ENCODE measurements around the gene AFM. TPM values are rescaled to one million over a fixed set of nuclear protein-coding genes. Genes with fewer than 3 reads are reported as not detected.

AFM gene
- total and polyA plus RNA-seq, 2 donors (not counting 1 experiment from before 2014, with no cell fraction given): not detected

DNA sequence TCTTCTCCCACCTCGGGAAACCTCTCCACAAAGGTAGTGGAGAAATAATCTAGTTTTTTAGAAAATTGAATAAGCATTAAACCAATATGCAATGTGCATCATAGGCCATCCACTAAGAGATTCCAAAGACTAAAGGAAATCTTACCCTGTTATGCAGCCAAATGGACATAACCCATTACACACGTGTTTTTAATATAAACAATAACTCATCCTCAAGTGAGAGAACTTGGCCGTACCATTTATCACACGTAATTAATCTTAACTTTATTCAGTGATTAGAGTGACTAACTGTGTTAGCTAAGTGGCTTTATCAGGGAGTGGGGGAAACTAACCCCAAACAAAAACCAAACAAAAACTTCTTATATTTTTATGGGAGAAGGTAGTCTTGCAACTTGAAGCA is 57.8 kb downstream of the AFM start:
- Mint-ChIP-seq H3K9me3 (ENCODE audit: insufficient read depth) (no peaks in the 10 kb centered on the region), H3K4me1 (no peaks in the 10 kb centered on the region), H3K27ac (no peak overlapping the region), H3K4me3 (no peak overlapping the region), H3K27me3 (peaks cover 14% of the 10 kb centered on the region)
- Histone ChIP-seq H3K27me3 (replicated peaks in 1 of 4; ENCODE audit: control extremely low read depth in 1 of 4, control insufficient read depth in 3 of 4, insufficient read depth in 4 of 4, low read length in 3 of 4) (peaks cover 0 to 3% (median 0%) of the 10 kb centered on the region in 4 experiments), H3K4me3 (ENCODE audit: control extremely low read depth in 1 of 5, extremely low read depth in 1 of 5, insufficient read depth in 1 of 5, low read depth in 2 of 5, low read length in 4 of 5) (no peak overlapping the region), H3K36me3 (replicated peaks in 1 of 2; ENCODE audit: control extremely low read depth in 1 of 2, control insufficient read depth in 1 of 2, extremely low read depth in 1 of 2, insufficient read depth in 2 of 2, low read length in 1 of 2) (no peaks in the 10 kb centered on the region), H4K20me1 (ENCODE audit: control insufficient read depth, insufficient read depth, low read length, poor library complexity, severe bottlenecking) (no peaks in the 10 kb centered on the region), H3K9me3 (ENCODE audit: control extremely low read depth in 1 of 3, control insufficient read depth in 2 of 3, insufficient read depth in 1 of 3, low read length in 2 of 3) (peaks cover 0 to 3% (median 1%) of the 10 kb centered on the region in 3 donors), H2AFZ (ENCODE audit: insufficient read depth, low read depth, low read length, poor library complexity, severe bottlenecking) (no peak overlapping the region), H3K27ac (ENCODE audit: low read length in 2 of 2) (no peak overlapping the region), H3K79me2 (ENCODE audit: control insufficient read depth, insufficient read depth, low read length) (no peaks in the 10 kb centered on the region), H3K4me1 (ENCODE audit: control insufficient read depth in 2 of 2, insufficient read depth in 2 of 2, low read length in 2 of 2) (no peaks in the 10 kb centered on the region), H3K9ac (ENCODE audit: low read length) (no peak overlapping the region), H3K4me2 (replicated peaks; ENCODE audit: low read depth, low read length, poor library complexity, severe bottlenecking) (no peak overlapping the region)
- intact Hi-C loops (cut with micrococcal nuclease): no loop called here
- no peak for TF ChIP-seq EZH2 (IDR thresholded peaks at IDR 0.05; ENCODE audit: borderline replicate concordance, insufficient read depth, low read depth, low read length, poor library complexity, severe bottlenecking)
- TF ChIP-seq CTCF (IDR thresholded peaks at IDR 0.05): no peak
- CTCF ChIA-PET: interaction anchor here (1.4 kb wide), 1 partner anchor 35 kb away, joined by 3 read pairs; no protein-coding TSS in a partner anchor
- no peak for ATAC-seq (ENCODE audit: low read depth)
- DNase-seq: no peak
- POLR2A ChIA-PET: no interaction called here
- no CpG with 5 or more reads among the region's 4 CpGs for WGBS (ENCODE audit: insufficient coverage)

DNA sequence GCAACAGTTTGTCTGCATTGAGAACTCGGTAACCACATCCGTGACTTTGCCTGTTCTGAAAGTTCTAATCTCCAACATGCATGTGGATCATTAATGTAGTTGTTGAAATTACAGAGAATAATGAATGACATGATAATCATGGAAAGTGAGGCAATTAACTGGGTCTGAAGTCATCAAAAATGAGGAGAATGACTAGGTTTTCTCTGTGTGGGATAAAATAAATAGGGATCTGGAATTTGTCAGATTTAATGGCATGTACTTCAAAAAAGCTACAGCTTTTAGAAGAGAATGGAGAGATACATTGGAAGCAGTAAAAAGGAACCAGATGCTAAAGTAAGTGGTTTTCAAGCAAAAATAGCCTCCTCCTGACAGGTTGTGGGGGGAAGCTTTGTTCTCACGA is 59.3 kb downstream of the AFM start:
- CTCF ChIA-PET: no interaction called here
- no peak overlapping the region for H3K4me3 ChIP-seq (ENCODE audit: control extremely low read depth in 1 of 5, extremely low read depth in 1 of 5, insufficient read depth in 1 of 5, low read depth in 2 of 5, low read length in 4 of 5)
- no peak overlapping the region for H3K9ac ChIP-seq (ENCODE audit: low read length)
- H3K4me3 Mint-ChIP-seq: no peak overlapping the region
- no peaks in the 10 kb centered on the region for H3K36me3 ChIP-seq (replicated peaks in 1 of 2; ENCODE audit: control extremely low read depth in 1 of 2, control insufficient read depth in 1 of 2, extremely low read depth in 1 of 2, insufficient read depth in 2 of 2, low read length in 1 of 2)
- no peak overlapping the region for H3K27ac ChIP-seq (ENCODE audit: low read length in 2 of 2)
- ATAC-seq (ENCODE audit: low read depth) (no peak), DNase-seq (no peak)
- WGBS (ENCODE audit: insufficient coverage): 63% methylated on average over 3 of the region's 3 CpGs
- intact Hi-C loops (cut with micrococcal nuclease): no loop called here
- H3K9me3 Mint-ChIP-seq (ENCODE audit: insufficient read depth): no peaks in the 10 kb centered on the region
- peaks cover 0 to 3% (median 1%) of the 10 kb centered on the region in 3 donors for H3K9me3 ChIP-seq (ENCODE audit: control extremely low read depth in 1 of 3, control insufficient read depth in 2 of 3, insufficient read depth in 1 of 3, low read length in 2 of 3)
- H3K4me1 Mint-ChIP-seq: no peaks in the 10 kb centered on the region
- no peaks in the 10 kb centered on the region for H3K79me2 ChIP-seq (ENCODE audit: control insufficient read depth, insufficient read depth, low read length)
- no peak overlapping the region for H3K4me2 ChIP-seq (replicated peaks; ENCODE audit: low read depth, low read length, poor library complexity, severe bottlenecking)
- POLR2A ChIA-PET: no interaction called here
- no peaks in the 10 kb centered on the region for H3K4me1 ChIP-seq (ENCODE audit: control insufficient read depth in 2 of 2, insufficient read depth in 2 of 2, low read length in 2 of 2)
- H3K27ac Mint-ChIP-seq: no peak overlapping the region
- TF ChIP-seq EZH2 (IDR thresholded peaks at IDR 0.05; ENCODE audit: borderline replicate concordance, insufficient read depth, low read depth, low read length, poor library complexity, severe bottlenecking): no peak
- peaks cover 18% of the 10 kb centered on the region for H3K27me3 Mint-ChIP-seq
- no peaks in the 10 kb centered on the region for H4K20me1 ChIP-seq (ENCODE audit: control insufficient read depth, insufficient read depth, low read length, poor library complexity, severe bottlenecking)
- H2AFZ ChIP-seq (ENCODE audit: insufficient read depth, low read depth, low read length, poor library complexity, severe bottlenecking): no peak overlapping the region
- H3K27me3 ChIP-seq (replicated peaks in 1 of 4; ENCODE audit: control extremely low read depth in 1 of 4, control insufficient read depth in 3 of 4, insufficient read depth in 4 of 4, low read length in 3 of 4): peaks cover 0 to 3% (median 0%) of the 10 kb centered on the region in 4 experiments
